Thyroid gland (tissue), 4 donors: ENCODE measurements around the gene TGIF1.
A peak's percentile ranks its signal among the peaks of the same experiment; 100 is the strongest.

ENCODE experiments used
- POLR2A ChIP-seq, 2 donors: fragments of 450-650 bp; IDR thresholded peaks; one replicate each; pipeline ENCODE4 v1.6.1; 2017; ENCODE audit warnings: antibody characterized with exemption in 2 of 2, mild to moderate bottlenecking in 2 of 2, moderate library complexity in 1 of 2
- TF ChIP-seq, protein P1 (sequence below), 6 experiments: fragments of 200-600 bp in 3 of 6; fragments of 450-650 bp in 3 of 6; sonication (generic) in 3 of 6; IDR thresholded peaks; one replicate each; pipeline ENCODE4 v1.5.1; 2016 to 2019; ENCODE audit warnings: antibody characterized with exemption in 6 of 6, mild to moderate bottlenecking in 2 of 6, inconsistent platforms in 1 of 6, moderate library complexity in 1 of 6

DNA sequence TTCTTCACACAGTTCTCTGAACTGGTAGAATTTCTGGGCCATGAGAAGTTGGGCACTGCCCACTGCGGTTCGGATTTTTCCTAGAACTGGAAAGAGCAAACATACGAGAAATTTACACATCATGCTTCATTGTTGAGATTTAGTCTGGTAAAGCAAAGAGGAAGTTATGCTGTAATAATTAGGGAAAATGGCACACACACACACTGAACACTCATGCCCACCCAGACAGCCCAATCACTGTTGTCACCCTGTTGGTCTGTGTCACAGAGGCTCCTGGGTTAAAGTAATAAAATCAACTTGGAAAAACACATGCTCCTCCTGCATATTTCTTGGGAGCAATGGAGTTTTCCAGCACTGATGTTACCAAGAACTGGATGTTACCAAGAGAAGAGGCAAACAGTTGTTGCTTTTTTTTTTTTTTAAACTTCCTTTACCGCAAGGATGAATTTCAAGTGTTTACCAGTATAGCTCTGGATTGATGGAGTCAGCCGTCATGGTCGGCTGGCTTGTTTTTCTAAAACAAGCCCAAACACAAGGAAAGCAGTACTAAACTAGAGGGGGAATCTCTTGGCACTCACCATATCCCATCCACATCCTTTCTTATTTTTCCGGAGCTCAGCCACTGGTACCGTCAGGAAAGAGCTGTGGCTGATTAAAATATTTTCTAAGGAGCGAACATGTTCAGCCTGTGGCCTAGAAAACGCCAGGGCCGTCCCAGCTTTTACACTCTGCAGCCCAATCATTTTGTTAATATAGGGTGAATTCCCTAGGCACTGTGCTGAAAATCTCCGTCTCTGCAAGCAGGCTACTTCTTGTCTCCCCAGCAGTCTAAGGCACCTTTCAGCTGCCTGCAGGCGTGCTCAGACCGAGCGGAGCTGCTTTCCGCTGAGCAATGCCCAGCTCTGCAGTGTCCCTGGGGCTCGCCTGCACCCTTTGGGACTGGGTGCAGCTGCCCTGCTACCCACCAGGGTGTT is 58.9 kb downstream of the TGIF1 start:
- TF ChIP-seq, protein P1, sequence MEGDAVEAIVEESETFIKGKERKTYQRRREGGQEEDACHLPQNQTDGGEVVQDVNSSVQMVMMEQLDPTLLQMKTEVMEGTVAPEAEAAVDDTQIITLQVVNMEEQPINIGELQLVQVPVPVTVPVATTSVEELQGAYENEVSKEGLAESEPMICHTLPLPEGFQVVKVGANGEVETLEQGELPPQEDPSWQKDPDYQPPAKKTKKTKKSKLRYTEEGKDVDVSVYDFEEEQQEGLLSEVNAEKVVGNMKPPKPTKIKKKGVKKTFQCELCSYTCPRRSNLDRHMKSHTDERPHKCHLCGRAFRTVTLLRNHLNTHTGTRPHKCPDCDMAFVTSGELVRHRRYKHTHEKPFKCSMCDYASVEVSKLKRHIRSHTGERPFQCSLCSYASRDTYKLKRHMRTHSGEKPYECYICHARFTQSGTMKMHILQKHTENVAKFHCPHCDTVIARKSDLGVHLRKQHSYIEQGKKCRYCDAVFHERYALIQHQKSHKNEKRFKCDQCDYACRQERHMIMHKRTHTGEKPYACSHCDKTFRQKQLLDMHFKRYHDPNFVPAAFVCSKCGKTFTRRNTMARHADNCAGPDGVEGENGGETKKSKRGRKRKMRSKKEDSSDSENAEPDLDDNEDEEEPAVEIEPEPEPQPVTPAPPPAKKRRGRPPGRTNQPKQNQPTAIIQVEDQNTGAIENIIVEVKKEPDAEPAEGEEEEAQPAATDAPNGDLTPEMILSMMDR (IDR thresholded peaks at IDR 0.05) = no peak
- peak in 1 of 2 donors; percentile 25 for TF ChIP-seq POLR2A (IDR thresholded peaks at IDR 0.05)
